Tibial nerve (tissue), 4 donors: ENCODE data around the gene TBCD. TPM values are rescaled to one million over a fixed set of nuclear protein-coding genes. Genes with fewer than 3 reads are reported as not detected.

Experiments used
- DNase-seq, 2 donors: peaks; one replicate each; pipeline ENCODE4 v3.0.0-alpha.2; 2019; ENCODE audit warnings: low spot score in 2 of 2
- H3K27ac ChIP-seq, 4 donors: fragments of 200-600 bp; sonication (generic) in 3 of 4; one replicate each; pipeline ENCODE4 v1.5.1; 2017 to 2019; ENCODE audit warnings: mild to moderate bottlenecking in 1 of 4
- H3K27me3 ChIP-seq, 2 donors: fragments of 200-600 bp; sonication (generic) in 1 of 2; one replicate each; pipeline versions ENCODE4 v1.5.1 to v1.6.0; 2017 to 2019
- H3K36me3 ChIP-seq, 3 donors: fragments of 200-600 bp; sonication (generic); one replicate each; pipeline ENCODE4 v1.5.1; 2018 to 2019
- H3K4me1 ChIP-seq, 4 donors: fragments of 200-600 bp; sonication (generic) in 3 of 4; one replicate each; pipeline ENCODE4 v1.5.1; 2017 to 2019
- H3K4me3 ChIP-seq, 4 donors: fragments of 200-600 bp; sonication (generic) in 3 of 4; one replicate each; pipeline ENCODE4 v1.5.1; 2017 to 2019; ENCODE audit warnings: mild to moderate bottlenecking in 1 of 4, moderate library complexity in 1 of 4
- H3K9me3 ChIP-seq, 4 donors: fragments of 200-600 bp; sonication (generic) in 3 of 4; one replicate each; pipeline ENCODE4 v1.5.1; 2017 to 2019
- CTCF ChIP-seq, 5 experiments: fragments of 200-600 bp in 3 of 5; fragments of 450-650 bp in 2 of 5; sonication (generic) in 3 of 5; IDR thresholded peaks; one replicate each; pipeline ENCODE4 v1.5.1; 2016 to 2019; ENCODE audit warnings: antibody characterized with exemption in 5 of 5, mild to moderate bottlenecking in 3 of 5, moderate library complexity in 2 of 5
- EP300 ChIP-seq, 2 donors: sonication (generic); formaldehyde crosslinking; IDR thresholded peaks; one replicate each; pipeline ENCODE4 v1.6.1; 2017; ENCODE audit warnings: antibody characterized with exemption in 2 of 2, mild to moderate bottlenecking in 1 of 2
- POLR2A ChIP-seq, 2 donors: fragments of 450-650 bp; IDR thresholded peaks; one replicate each; pipeline ENCODE4 v1.6.1; 2017; ENCODE audit warnings: antibody characterized with exemption in 2 of 2, mild to moderate bottlenecking in 2 of 2, moderate library complexity in 2 of 2
- WGBS, 2 donors: methylation state at CpG; one replicate each; pipeline ENCODE4 v1.1.5; 2018; 5-methylcytosine and 5-hydroxymethylcytosine counted together
- total RNA-seq, 4 donors: library from RNA; depleted of rRNA; stranded (reverse); fragments of >200 nt; gene quantifications; one replicate each; pipeline ENCODE4 v1.1.0, GENCODE V29; 2016

Gene TBCD
- 100 to 1,000 TPM in 1 of 4 donors, 10 to 100 TPM in 3; 42.6 to 115 (median 87.9) TPM for total RNA-seq

- Histone ChIP-seq H3K27ac (peak within 1 kb of the TSS; percentile 78 to 96 (median 89)), H3K27me3 (no peaks in the 10 kb centered on the region), H3K4me1 (peaks cover 0 to 33% (median 10%) of the 10 kb centered on the region in 4 donors), H3K9me3 (peaks cover 0 to 16% (median 0%) of the 10 kb centered on the region in 4 donors), H3K4me3 (peak within 1 kb of the TSS; percentile 58 to 97 (median 79)), H3K36me3 (peaks cover 0 to 22% (median 0%) of the 10 kb centered on the region in 3 donors)
- 0 to 1% methylated on average over 27 to 54 of the region's 114 CpGs for WGBS, 2 donors
- DNase-seq: peak; percentile 74 to 84
- peak in 2 of 5 experiments; percentile 14 to 41 for TF ChIP-seq CTCF (IDR thresholded peaks at IDR 0.05)
- TF ChIP-seq POLR2A (IDR thresholded peaks at IDR 0.05): peak in 1 of 2 donors; percentile 71
- TF ChIP-seq EP300 (IDR thresholded peaks at IDR 0.05): peak; percentile 73 to 93
These were observed at the start of gene TBCD for GRCh38 chr17:82751571-82752370. Gene TBCD (plus strand): TSS chr17:82752065. CDS start chr17:82752194, 129 bp downstream.

GRCh38 chr17:82702231-82702927 is 49.5 kb upstream of the TBCD start:
- DNase-seq: no peak
- no peak overlapping the region for H3K4me3 ChIP-seq
- H3K27ac ChIP-seq: peak overlapping the region in 1 of 4 donors; percentile 57
- no peaks in the 10 kb centered on the region for H3K27me3 ChIP-seq
- H3K9me3 ChIP-seq: no peaks in the 10 kb centered on the region
- TF ChIP-seq CTCF (IDR thresholded peaks at IDR 0.05) (no peak), POLR2A (IDR thresholded peaks at IDR 0.05) (no peak), EP300 (IDR thresholded peaks at IDR 0.05) (no peak)
- no peaks in the 10 kb centered on the region for H3K36me3 ChIP-seq
- peaks cover 0 to 28% (median 9%) of the 10 kb centered on the region in 4 donors for H3K4me1 ChIP-seq
- WGBS, 2 donors: 51 to 54% methylated on average over 20 of the region's 20 CpGs

GRCh38 chr17:82703036-82703745 is 48.7 kb upstream of the TBCD start:
- no peak overlapping the region for H3K4me3 ChIP-seq

More at GRCh38 chr17:82703036-82703745, 48.7 kb upstream of the TBCD start:
- peak overlapping the region in 2 of 4 donors; percentile 26 to 57 for H3K27ac ChIP-seq
- 69 to 79% methylated on average over 20 to 26 of the region's 26 CpGs for WGBS, 2 donors
- no peaks in the 10 kb centered on the region for H3K36me3 ChIP-seq
- no peak for DNase-seq
- H3K4me1 ChIP-seq: peaks cover 0 to 26% (median 7%) of the 10 kb centered on the region in 4 donors
- TF ChIP-seq CTCF (IDR thresholded peaks at IDR 0.05): no peak
- no peak for TF ChIP-seq EP300 (IDR thresholded peaks at IDR 0.05)
- no peaks in the 10 kb centered on the region for H3K27me3 ChIP-seq
- H3K9me3 ChIP-seq: no peaks in the 10 kb centered on the region
